Neural cell (in vitro differentiated cells): ENCODE results near the gene LRCH4.

Experiments used
- CTCF ChIP-seq: fragments of 450-650 bp; IDR thresholded peaks from 2 replicates; pipeline ENCODE4 v1.5.1; 2014; ENCODE audit warnings: antibody characterized with exemption, mild to moderate bottlenecking, moderate library complexity; ENCODE audit not compliant: poor library complexity, severe bottlenecking
- EP300 ChIP-seq: fragments of 450-650 bp; conservative IDR thresholded peaks from 2 replicates; pipeline ENCODE4 v1.6.1; 2014; ENCODE audit warnings: antibody characterized with exemption, mild to moderate bottlenecking, moderate library complexity; ENCODE audit not compliant: poor library complexity, severe bottlenecking
- EZH2 ChIP-seq: fragments of 200-600, 300-800 bp; shearing (Covaris generic), sonication (generic); IDR thresholded peaks from 2 replicates; pipeline ENCODE4 v1.6.1; 2014; ENCODE audit warnings: antibody characterized with exemption, low read length, borderline replicate concordance, mild to moderate bottlenecking; ENCODE audit not compliant: insufficient read depth, poor library complexity, severe bottlenecking
- POLR2AphosphoS5 ChIP-seq: IDR thresholded peaks from 2 replicates; pipeline ENCODE4 v1.6.1; 2012
- RAD21 ChIP-seq: fragments of 450-650 bp; conservative IDR thresholded peaks from 2 replicates; pipeline ENCODE4 v1.6.1; 2014; ENCODE audit warnings: antibody characterized with exemption, mild to moderate bottlenecking, moderate library complexity
- SMC3 ChIP-seq: fragments of 450-650 bp; conservative IDR thresholded peaks from 2 replicates; pipeline ENCODE4 v1.6.1; 2014; ENCODE audit warnings: antibody characterized with exemption, mild to moderate bottlenecking, moderate library complexity; ENCODE audit not compliant: poor library complexity
- TAF1 ChIP-seq: IDR thresholded peaks from 2 replicates; pipeline ENCODE4 v1.6.1; 2012; ENCODE audit warnings: low read depth

GRCh38 chr7:100575206-100575631, 10.7 kb downstream of the LRCH4 start:
- no peak for TF ChIP-seq EZH2
- TF ChIP-seq TAF1 = no peak
- TF ChIP-seq CTCF = no peak
- no peak for TF ChIP-seq POLR2AphosphoS5
- TF ChIP-seq EP300 = no peak
- TF ChIP-seq SMC3 = no peak
- TF ChIP-seq RAD21 = no peak
